ENCODE results near the gene NPC1L1. TPM values are rescaled to one million over a fixed set of nuclear protein-coding genes. Genes with fewer than 3 reads are reported as not detected.

Gene NPC1L1
- total and polyA plus RNA-seq, 2 of the 13 experiments (the other 11 are each of a cell fraction or from before 2014, with no cell fraction given) = 4.8 to 14.5 TPM

- TF ChIP-seq SOX6 (IDR thresholded peaks at IDR 0.05) (no peak), SOX6 (CRISPR knock-in tag; IDR thresholded peaks at IDR 0.05) (peak; percentile 67), NBN (conservative IDR thresholded peaks at IDR 0.05) (no peak), GATA4 (IDR thresholded peaks at IDR 0.05; ENCODE audit: borderline replicate concordance, low read depth) (peak; percentile 18; the same call in 1 of the 2 replicates), ZNF17 (CRISPR knock-in tag; IDR thresholded peaks at IDR 0.05) (no peak), ZNF75D (CRISPR knock-in tag; IDR thresholded peaks at IDR 0.05; ENCODE audit: borderline replicate concordance) (no peak), SETDB1 (CRISPR knock-in tag; IDR thresholded peaks at IDR 0.05; ENCODE audit: borderline replicate concordance) (no peak), GPBP1L1 (CRISPR knock-in tag; IDR thresholded peaks at IDR 0.05) (no peak), ZNF280D (CRISPR knock-in tag; IDR thresholded peaks at IDR 0.05) (peak; percentile 66; the same call in 1 of the 2 replicates), NR2C2 (CRISPR knock-in tag; IDR thresholded peaks at IDR 0.05; ENCODE audit: borderline replicate concordance) (no peak; the same call in 1 of the 2 replicates), USF2 (IDR thresholded peaks at IDR 0.05; ENCODE audit: low read depth, low read length) (no peak), USF2 (CRISPR knock-in tag; IDR thresholded peaks at IDR 0.05; ENCODE audit: borderline replicate concordance) (no peak), ZNF414 (CRISPR knock-in tag; IDR thresholded peaks at IDR 0.05) (peak; percentile 61; the same call in 1 of the 2 replicates), ATF7-NPFF (CRISPR knock-in tag; IDR thresholded peaks at IDR 0.05; ENCODE audit: low read depth) (0 out of 2 replicates have a peak, but pooled peaks have one; percentile 20), ZNF383 (CRISPR knock-in tag; IDR thresholded peaks at IDR 0.05; ENCODE audit: borderline replicate concordance) (no peak), TOPORS (CRISPR knock-in tag; IDR thresholded peaks at IDR 0.05) (peak; percentile 67; the same call in 1 of the 2 replicates)
Observed at GRCh38 chr7:44561962-44562621, 21.0 kb upstream of the NPC1L1 start (continued).

Data from HepG2 (cell line).